ENCODE data around the gene GJB3. TPM values are rescaled to one million over a fixed set of nuclear protein-coding genes. Genes with fewer than 3 reads are reported as not detected.

Gene GJB3
- total RNA-seq, 1 donor from 2014 or later = 24.6 TPM

DNA sequence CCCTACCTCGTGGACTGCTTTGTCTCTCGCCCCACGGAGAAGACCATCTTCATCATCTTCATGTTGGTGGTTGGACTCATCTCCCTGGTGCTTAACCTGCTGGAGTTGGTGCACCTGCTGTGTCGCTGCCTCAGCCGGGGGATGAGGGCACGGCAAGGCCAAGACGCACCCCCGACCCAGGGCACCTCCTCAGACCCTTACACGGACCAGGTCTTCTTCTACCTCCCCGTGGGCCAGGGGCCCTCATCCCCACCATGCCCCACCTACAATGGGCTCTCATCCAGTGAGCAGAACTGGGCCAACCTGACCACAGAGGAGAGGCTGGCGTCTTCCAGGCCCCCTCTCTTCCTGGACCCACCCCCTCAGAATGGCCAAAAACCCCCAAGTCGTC is 13.8 kb downstream of the GJB3 start:
- TF ChIP-seq, protein P1, sequence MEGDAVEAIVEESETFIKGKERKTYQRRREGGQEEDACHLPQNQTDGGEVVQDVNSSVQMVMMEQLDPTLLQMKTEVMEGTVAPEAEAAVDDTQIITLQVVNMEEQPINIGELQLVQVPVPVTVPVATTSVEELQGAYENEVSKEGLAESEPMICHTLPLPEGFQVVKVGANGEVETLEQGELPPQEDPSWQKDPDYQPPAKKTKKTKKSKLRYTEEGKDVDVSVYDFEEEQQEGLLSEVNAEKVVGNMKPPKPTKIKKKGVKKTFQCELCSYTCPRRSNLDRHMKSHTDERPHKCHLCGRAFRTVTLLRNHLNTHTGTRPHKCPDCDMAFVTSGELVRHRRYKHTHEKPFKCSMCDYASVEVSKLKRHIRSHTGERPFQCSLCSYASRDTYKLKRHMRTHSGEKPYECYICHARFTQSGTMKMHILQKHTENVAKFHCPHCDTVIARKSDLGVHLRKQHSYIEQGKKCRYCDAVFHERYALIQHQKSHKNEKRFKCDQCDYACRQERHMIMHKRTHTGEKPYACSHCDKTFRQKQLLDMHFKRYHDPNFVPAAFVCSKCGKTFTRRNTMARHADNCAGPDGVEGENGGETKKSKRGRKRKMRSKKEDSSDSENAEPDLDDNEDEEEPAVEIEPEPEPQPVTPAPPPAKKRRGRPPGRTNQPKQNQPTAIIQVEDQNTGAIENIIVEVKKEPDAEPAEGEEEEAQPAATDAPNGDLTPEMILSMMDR (IDR thresholded peaks at IDR 0.05) = no peak
- TF ChIP-seq POLR2AphosphoS5 (IDR thresholded peaks at IDR 0.05; ENCODE audit: insufficient read depth in 1 of 2, low read depth in 1 of 2) (no peak), POLR2A (IDR thresholded peaks at IDR 0.05) (no peak)

DNA sequence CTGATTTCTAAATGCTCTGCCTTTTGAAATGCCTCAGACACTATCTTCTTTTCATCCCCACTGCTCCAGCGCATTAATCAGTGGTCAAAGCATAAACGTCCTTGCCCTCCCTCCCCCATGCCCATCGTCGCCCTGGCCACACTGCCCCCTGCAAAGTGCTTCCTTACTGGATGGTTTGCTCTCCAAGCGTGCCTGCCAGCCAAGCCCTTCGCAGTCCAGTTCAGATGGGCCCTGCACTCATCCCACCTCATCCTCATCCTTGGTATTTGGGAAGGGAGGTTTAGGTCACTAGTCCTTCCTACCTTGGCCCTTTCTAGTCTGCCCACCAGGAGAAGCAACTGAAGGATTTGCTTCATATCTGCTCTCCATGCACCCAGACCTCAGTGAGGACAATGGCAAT is 14.9 kb downstream of the GJB3 start:
- DNase-seq (ENCODE audit: extremely low spot score in 2 of 2) = no peak
- no peaks in the 10 kb centered on the region for H3K9me3 ChIP-seq
- intact Hi-C loops (cut with DNase I) = loop anchor here (5.0 kb wide), 1 partner anchor 56 kb away; no protein-coding TSS in a partner anchor
- H3K4me3 ChIP-seq = peak overlapping the region in 1 of 2 donors; percentile 40
- H3K27me3 ChIP-seq = no peaks in the 10 kb centered on the region
- peak overlapping the region; percentile 23 for H3K27ac ChIP-seq
- H3K36me3 ChIP-seq = no peaks in the 10 kb centered on the region
- peaks cover 13% of the 10 kb centered on the region for H3K4me1 ChIP-seq
- TF ChIP-seq POLR2AphosphoS5 (IDR thresholded peaks at IDR 0.05; ENCODE audit: insufficient read depth in 1 of 2, low read depth in 1 of 2) = no peak
- TF ChIP-seq, protein P1 (IDR thresholded peaks at IDR 0.05) = no peak
- TF ChIP-seq POLR2A (IDR thresholded peaks at IDR 0.05) = no peak

More for the DNA sequence above, 13.8 kb downstream of the GJB3 start:
- no peaks in the 10 kb centered on the region for H3K27me3 ChIP-seq
- peak overlapping the region; percentile 16 to 40 for H3K4me3 ChIP-seq
- no peaks in the 10 kb centered on the region for H3K36me3 ChIP-seq
- DNase-seq (ENCODE audit: extremely low spot score in 2 of 2) = no peak
- peaks cover 13% of the 10 kb centered on the region for H3K4me1 ChIP-seq
- H3K9me3 ChIP-seq = no peaks in the 10 kb centered on the region
- peak overlapping the region; percentile 39 for H3K27ac ChIP-seq
- intact Hi-C loops (cut with DNase I) = loop anchor here (5.0 kb wide), 1 partner anchor 58 kb away; no protein-coding TSS in a partner anchor

DNA sequence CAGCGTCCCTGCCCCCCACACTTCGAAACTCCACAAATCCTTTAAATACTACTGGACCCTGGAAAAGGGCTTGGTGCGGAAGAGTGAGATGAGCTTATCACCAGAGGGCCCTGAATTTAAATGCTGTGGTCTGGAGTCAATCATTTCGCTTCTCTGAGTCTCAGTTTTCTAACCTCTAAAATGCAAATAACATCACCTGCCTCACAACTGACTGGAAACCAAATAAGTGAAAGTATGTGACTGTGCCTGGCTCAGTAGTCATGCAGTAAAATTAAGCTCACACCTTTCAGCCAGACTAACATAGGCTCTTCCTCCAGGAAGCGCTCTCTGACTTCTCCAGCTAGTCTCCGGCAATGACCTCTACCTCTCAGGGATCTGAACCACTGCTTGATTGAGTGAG is 16.0 kb downstream of the GJB3 start:
- no peak for TF ChIP-seq POLR2AphosphoS5 (IDR thresholded peaks at IDR 0.05; ENCODE audit: insufficient read depth in 1 of 2, low read depth in 1 of 2)
- TF ChIP-seq, protein P1 (IDR thresholded peaks at IDR 0.05) = no peak
- TF ChIP-seq POLR2A (IDR thresholded peaks at IDR 0.05) = no peak
- no peak for DNase-seq (ENCODE audit: extremely low spot score in 2 of 2)
- H3K4me1 ChIP-seq = peaks cover 11% of the 10 kb centered on the region
- peak overlapping the region in 1 of 2 donors; percentile 40 for H3K4me3 ChIP-seq
- no peaks in the 10 kb centered on the region for H3K36me3 ChIP-seq
- intact Hi-C loops (cut with DNase I) = loop anchor here (5.0 kb wide), 1 partner anchor 55 kb away; no protein-coding TSS in a partner anchor
- H3K27me3 ChIP-seq = no peaks in the 10 kb centered on the region
- H3K27ac ChIP-seq = peak overlapping the region; percentile 23
- H3K9me3 ChIP-seq = no peaks in the 10 kb centered on the region

- Histone ChIP-seq H3K4me3 (no peak overlapping the region), H3K27me3 (no peaks in the 10 kb centered on the region), H3K9me3 (no peaks in the 10 kb centered on the region), H3K36me3 (no peaks in the 10 kb centered on the region), H3K4me1 (no peaks in the 10 kb centered on the region), H3K27ac (no peak overlapping the region)
- TF ChIP-seq POLR2AphosphoS5 (IDR thresholded peaks at IDR 0.05; ENCODE audit: insufficient read depth in 1 of 2, low read depth in 1 of 2) (no peak), POLR2A (IDR thresholded peaks at IDR 0.05) (no peak)
- TF ChIP-seq, protein P1 (IDR thresholded peaks at IDR 0.05) = no peak
- DNase-seq (ENCODE audit: extremely low spot score in 2 of 2) = no peak
- intact Hi-C loops (cut with DNase I) = no loop called here
Observed at GRCh38 chr1:34800214-34800613, 19.2 kb downstream of the GJB3 start.

- H3K4me1 ChIP-seq = no peaks in the 10 kb centered on the region
- H3K27me3 ChIP-seq = no peaks in the 10 kb centered on the region
- H3K4me3 ChIP-seq = no peak overlapping the region
- TF ChIP-seq POLR2AphosphoS5 (IDR thresholded peaks at IDR 0.05; ENCODE audit: insufficient read depth in 1 of 2, low read depth in 1 of 2) = no peak
- TF ChIP-seq, protein P1 (IDR thresholded peaks at IDR 0.05) = no peak
- TF ChIP-seq POLR2A (IDR thresholded peaks at IDR 0.05) = no peak
- no peaks in the 10 kb centered on the region for H3K9me3 ChIP-seq
- no peak overlapping the region for H3K27ac ChIP-seq
- intact Hi-C loops (cut with DNase I) = no loop called here
- no peaks in the 10 kb centered on the region for H3K36me3 ChIP-seq
- DNase-seq (ENCODE audit: extremely low spot score in 2 of 2) = no peak
Observed at GRCh38 chr1:34803770-34804169, 22.8 kb downstream of the GJB3 start.

Data from vagina (tissue), 2 donors.